ENCODE measurements around the gene RTP5.

GRCh38 chr2:241894056-241894641 is 24.6 kb downstream of the RTP5 start:
- TF ChIP-seq POLR2A (IDR thresholded peaks at IDR 0.05; ENCODE audit: low read depth, low read length) (no peak), TAF1 (IDR thresholded peaks at IDR 0.05; ENCODE audit: borderline replicate concordance, low read depth, low read length) (no peak), POLR2AphosphoS5 (IDR thresholded peaks at IDR 0.05; ENCODE audit: low read depth, low read length) (no peak)

Data from GM12892 (cell line).